Measurements from ENCODE around the gene RIN3. TPM values are rescaled to one million over a fixed set of nuclear protein-coding genes. Genes with fewer than 3 reads are reported as not detected.
"Not testable (repeated sequence)": the region's sequence is repeated elsewhere in the genome, so short reads cannot be mapped to it uniquely, and the experiment has no call there.

RIN3 gene
- total RNA-seq, 1 experiment from 2014 or later: 2.4 TPM

DNA sequence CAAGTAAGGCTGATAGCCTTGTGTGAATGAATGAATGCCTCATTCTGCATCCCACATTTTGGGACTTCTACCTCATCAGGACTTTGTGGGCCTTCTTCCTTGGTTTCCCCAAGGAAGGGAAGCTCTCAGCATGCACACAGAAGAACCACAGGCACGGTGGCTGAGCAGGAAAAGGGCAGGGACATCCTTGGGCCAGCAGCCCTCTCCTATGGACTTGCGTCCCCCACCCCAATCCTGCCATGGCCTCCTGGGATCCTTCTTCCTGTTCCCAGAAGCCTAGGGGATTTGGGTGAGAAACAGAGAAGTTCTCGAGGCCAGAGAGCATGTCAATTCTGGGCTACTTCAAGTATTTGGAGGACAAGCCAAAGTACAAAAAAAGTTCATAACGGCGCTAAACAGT lies 165.2 kb downstream of the RIN3 start:
- intact Hi-C loops (cut with micrococcal nuclease; ENCODE audit: unreplicated experiment): no loop called here
- no TSS peak for BruUV-seq (replicated peaks)

DNA sequence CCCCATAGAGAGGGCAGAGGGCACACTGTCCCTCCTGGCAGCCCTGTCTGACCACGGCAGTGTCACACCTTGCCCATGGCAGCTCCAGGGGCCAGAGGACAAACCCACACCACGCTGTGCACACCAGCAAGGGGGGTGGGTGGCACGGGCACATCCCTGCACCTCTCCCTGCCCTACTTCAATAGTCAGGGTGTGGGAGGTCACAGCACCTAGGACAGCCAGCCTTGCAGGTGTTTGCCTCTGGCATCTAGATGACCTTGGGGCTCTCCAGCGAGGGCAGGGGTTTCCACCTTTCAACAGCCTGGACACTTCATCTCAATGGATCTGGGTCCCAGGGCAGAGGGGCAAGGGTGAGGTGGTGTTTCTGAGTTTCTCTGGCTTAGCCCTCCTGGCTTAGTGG lies 165.7 kb downstream of the RIN3 start:
- POLR2A ChIA-PET (ENCODE audit: low non-redundant PET): no interaction called here
- intact Hi-C loops (cut with micrococcal nuclease; ENCODE audit: unreplicated experiment): no loop called here
- H3K36me3 ChIP-seq (ENCODE audit: insufficient read depth, low read length, poor library complexity, severe bottlenecking): no peaks in the 10 kb centered on the region
- TF ChIP-seq EZH2 (IDR thresholded peaks at IDR 0.05; ENCODE audit: borderline replicate concordance, low read depth, low read length, poor library complexity, severe bottlenecking): no peak
- TF ChIP-seq, protein P1, sequence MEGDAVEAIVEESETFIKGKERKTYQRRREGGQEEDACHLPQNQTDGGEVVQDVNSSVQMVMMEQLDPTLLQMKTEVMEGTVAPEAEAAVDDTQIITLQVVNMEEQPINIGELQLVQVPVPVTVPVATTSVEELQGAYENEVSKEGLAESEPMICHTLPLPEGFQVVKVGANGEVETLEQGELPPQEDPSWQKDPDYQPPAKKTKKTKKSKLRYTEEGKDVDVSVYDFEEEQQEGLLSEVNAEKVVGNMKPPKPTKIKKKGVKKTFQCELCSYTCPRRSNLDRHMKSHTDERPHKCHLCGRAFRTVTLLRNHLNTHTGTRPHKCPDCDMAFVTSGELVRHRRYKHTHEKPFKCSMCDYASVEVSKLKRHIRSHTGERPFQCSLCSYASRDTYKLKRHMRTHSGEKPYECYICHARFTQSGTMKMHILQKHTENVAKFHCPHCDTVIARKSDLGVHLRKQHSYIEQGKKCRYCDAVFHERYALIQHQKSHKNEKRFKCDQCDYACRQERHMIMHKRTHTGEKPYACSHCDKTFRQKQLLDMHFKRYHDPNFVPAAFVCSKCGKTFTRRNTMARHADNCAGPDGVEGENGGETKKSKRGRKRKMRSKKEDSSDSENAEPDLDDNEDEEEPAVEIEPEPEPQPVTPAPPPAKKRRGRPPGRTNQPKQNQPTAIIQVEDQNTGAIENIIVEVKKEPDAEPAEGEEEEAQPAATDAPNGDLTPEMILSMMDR (conservative IDR thresholded peaks at IDR 0.05; ENCODE audit: low read depth, low read length): no peak
- BruUV-seq (replicated peaks): no TSS peak
- DNase-seq (ENCODE audit: low spot score): no peak
- H3K27me3 ChIP-seq (replicated peaks; ENCODE audit: insufficient read depth, low read depth, low read length, poor library complexity): no peaks in the 10 kb centered on the region
- no peaks in the 10 kb centered on the region for H3K4me1 ChIP-seq (ENCODE audit: insufficient read depth, low read length, poor library complexity, severe bottlenecking)
- no peaks in the 10 kb centered on the region for H3K9me3 ChIP-seq (ENCODE audit: low read depth, low read length, poor library complexity, severe bottlenecking)
- H3K4me3 ChIP-seq (ENCODE audit: low read depth, low read length, poor library complexity, severe bottlenecking): no peak overlapping the region
- CTCF ChIA-PET: no interaction called here
- H3K27ac ChIP-seq (ENCODE audit: low read depth, low read length, poor library complexity, severe bottlenecking): no peak overlapping the region

More for the DNA sequence above, 165.2 kb downstream of the RIN3 start:
- Histone ChIP-seq H3K36me3 (ENCODE audit: insufficient read depth, low read length, poor library complexity, severe bottlenecking) (no peaks in the 10 kb centered on the region), H3K27ac (ENCODE audit: low read depth, low read length, poor library complexity, severe bottlenecking) (no peak overlapping the region), H3K27me3 (replicated peaks; ENCODE audit: insufficient read depth, low read depth, low read length, poor library complexity) (no peaks in the 10 kb centered on the region), H3K4me3 (ENCODE audit: low read depth, low read length, poor library complexity, severe bottlenecking) (no peak overlapping the region), H3K4me1 (ENCODE audit: insufficient read depth, low read length, poor library complexity, severe bottlenecking) (no peaks in the 10 kb centered on the region), H3K9me3 (ENCODE audit: low read depth, low read length, poor library complexity, severe bottlenecking) (no peaks in the 10 kb centered on the region)
- ChIA-PET POLR2A (ENCODE audit: low non-redundant PET) (no interaction called here), CTCF (no interaction called here)
- DNase-seq (ENCODE audit: low spot score): no peak
- TF ChIP-seq EZH2 (IDR thresholded peaks at IDR 0.05; ENCODE audit: borderline replicate concordance, low read depth, low read length, poor library complexity, severe bottlenecking): no peak
- TF ChIP-seq, protein P1 (conservative IDR thresholded peaks at IDR 0.05; ENCODE audit: low read depth, low read length): no peak

GRCh38 chr14:92680330-92680729 lies 166.7 kb downstream of the RIN3 start:
- POLR2A ChIA-PET (ENCODE audit: low non-redundant PET); H3K36me3 ChIP-seq (ENCODE audit: insufficient read depth, low read length, poor library complexity, severe bottlenecking); CTCF ChIA-PET; H3K27me3 ChIP-seq (replicated peaks; ENCODE audit: insufficient read depth, low read depth, low read length, poor library complexity); H3K9me3 ChIP-seq (ENCODE audit: low read depth, low read length, poor library complexity, severe bottlenecking); H3K27ac ChIP-seq (ENCODE audit: low read depth, low read length, poor library complexity, severe bottlenecking); H3K4me3 ChIP-seq (ENCODE audit: low read depth, low read length, poor library complexity, severe bottlenecking); BruUV-seq (replicated peaks); H3K4me1 ChIP-seq (ENCODE audit: insufficient read depth, low read length, poor library complexity, severe bottlenecking); DNase-seq (ENCODE audit: low spot score): not testable (repeated sequence)
- intact Hi-C loops (cut with micrococcal nuclease; ENCODE audit: unreplicated experiment): loop anchor here (5.0 to 10.0 kb wide), 2 partner anchors 316 to 543 kb away; no protein-coding TSS in a partner anchor
